PC-3 (cell line): ENCODE measurements around the gene PCK2. TPM values are rescaled to one million over a fixed set of nuclear protein-coding genes. Genes with fewer than 3 reads are reported as not detected.

Experiments
- ATAC-seq: fragments of 200-7000 bp; cut with Tn5 transposase; 2 replicates; pipeline ENCODE4 v1.9.1; 2020; ENCODE audit warnings: mild to moderate bottlenecking, moderate library complexity
- BruUV-seq: library from RNA; stranded (reverse); fragments of 400-500 nt; replicated peaks from 2 replicates; lab custom pipeline; 2021; lab: Mats Ljungman, UMichigan
- CTCF ChIA-PET: fragments of 300-600 bp; sonication (Branson Sonifier 250); formaldehyde crosslinking; loops from one replicate; lab custom pipeline; 2022; ENCODE audit warnings: antibody characterized with exemption; lab: Charles Lee
- POLR2A ChIA-PET: fragments of 300-600 bp; sonication (Branson Sonifier 250); formaldehyde crosslinking; loops from one replicate; lab custom pipeline; 2022; ENCODE audit warnings: antibody characterized with exemption; ENCODE audit not compliant: unreplicated experiment; lab: Charles Lee
- DNase-seq: peaks from one replicate; pipeline ENCODE4 v3.0.0-alpha.2; 2015
- H2AFZ ChIP-seq: fragments of 300-600 bp; sonication (generic); 2 replicates; pipeline ENCODE4 v1.6.0; 2016; ENCODE audit warnings: antibody characterized with exemption, low read length
- H3F3A ChIP-seq: fragments of 300-600 bp; sonication (generic); one replicate; pipeline ENCODE4 v1.6.0; 2017; ENCODE audit warnings: antibody characterized with exemption, low read length, control low read depth, mild to moderate bottlenecking; ENCODE audit not compliant: unreplicated experiment
- H3K27ac ChIP-seq: fragments of 300-600 bp; sonication (generic); 2 replicates; pipeline ENCODE4 v1.5.1; 2016; ENCODE audit warnings: mild to moderate bottlenecking, low read length
- H3K27me3 ChIP-seq: fragments of 300-600 bp; sonication (generic); 2 replicates; pipeline ENCODE4 v1.6.1; 2016; ENCODE audit warnings: low read length, mixed read lengths
- H3K36me3 ChIP-seq: fragments of 300-600 bp; sonication (generic); 2 replicates; pipeline ENCODE4 v1.6.1; 2016; ENCODE audit warnings: low read depth, mixed run types, low read length, mixed read lengths
- H3K4me1 ChIP-seq: fragments of 300-600 bp; sonication (generic); 2 replicates; pipeline ENCODE4 v1.5.1; 2016; ENCODE audit warnings: low read length; ENCODE audit not compliant: insufficient read depth
- H3K4me2 ChIP-seq: fragments of 300-600 bp; sonication (generic); 2 replicates; pipeline ENCODE4 v1.6.0; 2016; ENCODE audit warnings: low read length
- H3K4me3 ChIP-seq: fragments of 300-600 bp; sonication (generic); 2 replicates; pipeline ENCODE4 v1.5.1; 2016; ENCODE audit warnings: mild to moderate bottlenecking, low read length, mixed read lengths
- H3K79me2 ChIP-seq: fragments of 300-600 bp; sonication (generic); 2 replicates; pipeline ENCODE4 v1.6.1; 2017; ENCODE audit warnings: low read length, mixed read lengths
- H3K9ac ChIP-seq: fragments of 300-600 bp; sonication (generic); 2 replicates; pipeline ENCODE4 v1.6.0; 2016; ENCODE audit warnings: mild to moderate bottlenecking, low read length
- H3K9me2 ChIP-seq: fragments of 300-600 bp; sonication (generic); replicated peaks from 2 replicates; pipeline ENCODE4 v1.6.1; 2016; ENCODE audit warnings: mixed run types, low read length, mixed read lengths
- H3K9me3 ChIP-seq: fragments of 300-600 bp; sonication (generic); 2 replicates; pipeline ENCODE4 v1.6.1; 2016; ENCODE audit warnings: low read length, mixed read lengths
- H4K20me1 ChIP-seq: fragments of 300-600 bp; sonication (generic); 2 replicates; pipeline ENCODE4 v1.6.1; 2016; ENCODE audit warnings: low read length, mixed read lengths
- EZH2 ChIP-seq: fragments of 300-600 bp; sonication (generic); IDR thresholded peaks from one replicate; pipeline ENCODE4 v1.6.1; 2017; ENCODE audit warnings: antibody characterized with exemption, mild to moderate bottlenecking, low read length; ENCODE audit not compliant: unreplicated experiment
- EZH2phosphoT487 ChIP-seq: fragments of 300-600 bp; sonication (generic); IDR thresholded peaks from 2 replicates; pipeline ENCODE4 v1.6.1; 2018; ENCODE audit warnings: mild to moderate bottlenecking, antibody characterized with exemption, low read length, borderline replicate concordance
- intact Hi-C: fragments of 100-400 bp; cut with micrococcal nuclease; formaldehyde crosslinking; loops from 2 replicates; pipeline ENCODE4 v1.9.0; 2023
- total RNA-seq: library from RNA; depleted of rRNA; stranded (reverse); fragments of >200 nt; gene quantifications from 2 replicates; pipeline ENCODE4 v1.2.3, GENCODE V29; 2014
- TF ChIP-seq, protein P1 (sequence below): fragments of 300-600 bp; sonication (generic); conservative IDR thresholded peaks from 2 replicates; pipeline ENCODE4 v1.5.1; 2017; ENCODE audit warnings: antibody characterized with exemption, low read depth, mild to moderate bottlenecking, low read length

The PCK2 gene
- total RNA-seq, 1 experiment from 2014 or later = 11.6 TPM

DNA sequence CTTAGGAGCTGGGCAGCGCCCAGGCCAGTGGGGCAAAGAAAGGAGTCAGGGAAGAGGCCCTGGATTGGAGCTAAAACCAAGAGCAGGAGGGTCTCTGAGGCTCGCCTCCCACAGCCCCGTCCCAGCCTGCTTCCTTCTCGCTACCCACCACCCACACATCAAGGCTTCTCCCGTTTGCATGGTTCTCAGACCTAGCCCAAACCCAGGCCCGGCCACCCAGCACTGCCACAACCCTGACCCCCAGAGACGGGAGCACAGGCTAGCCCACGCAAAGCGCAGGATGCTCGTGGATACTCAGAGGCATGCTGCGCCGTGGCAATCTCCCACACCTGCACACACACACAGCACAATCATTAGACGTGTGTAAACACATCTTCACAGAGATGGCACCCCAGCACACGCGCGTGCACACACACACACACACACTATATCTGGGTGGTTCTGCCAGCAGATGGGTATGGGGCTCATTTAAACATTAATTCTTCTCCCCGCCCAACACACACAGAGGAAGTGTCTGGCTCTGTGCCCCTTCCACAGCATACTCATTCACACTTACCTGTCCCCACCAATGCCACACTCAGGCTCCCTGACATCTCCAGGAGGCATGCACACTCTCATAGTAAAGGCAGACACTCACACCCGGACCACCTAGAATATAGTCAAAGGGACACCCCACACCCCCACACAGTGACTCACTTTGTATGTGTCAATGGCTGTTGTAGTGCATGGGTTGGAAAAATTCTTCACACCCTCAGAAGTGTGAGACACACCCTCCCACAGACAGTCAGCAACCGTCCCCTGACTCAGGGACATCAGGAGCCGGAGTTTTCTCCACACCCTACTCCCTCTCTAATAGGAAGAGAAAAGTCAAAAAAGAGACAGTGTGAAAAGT is 41.2 kb upstream of the PCK2 start:
- Histone ChIP-seq H2AFZ (no peak overlapping the region), H3K9me2 (no peaks in the 10 kb centered on the region), H3K79me2 (no peaks in the 10 kb centered on the region), H3K9me3 (no peaks in the 10 kb centered on the region), H3K4me1 (peaks cover 6% of the 10 kb centered on the region; the same call in 1 of the 2 replicates), H4K20me1 (no peaks in the 10 kb centered on the region), H3F3A (no peaks in the 10 kb centered on the region), H3K27me3 (peaks cover 8% of the 10 kb centered on the region; the same call in 1 of the 2 replicates), H3K27ac (no peak overlapping the region), H3K9ac (no peak overlapping the region), H3K4me2 (peak overlapping the region; percentile 100), H3K4me3 (peak overlapping the region; percentile 78; the same call in 1 of the 2 replicates), H3K36me3 (no peaks in the 10 kb centered on the region)
- no peak for TF ChIP-seq EZH2phosphoT487
- no peak for TF ChIP-seq EZH2
- TF ChIP-seq, protein P1, sequence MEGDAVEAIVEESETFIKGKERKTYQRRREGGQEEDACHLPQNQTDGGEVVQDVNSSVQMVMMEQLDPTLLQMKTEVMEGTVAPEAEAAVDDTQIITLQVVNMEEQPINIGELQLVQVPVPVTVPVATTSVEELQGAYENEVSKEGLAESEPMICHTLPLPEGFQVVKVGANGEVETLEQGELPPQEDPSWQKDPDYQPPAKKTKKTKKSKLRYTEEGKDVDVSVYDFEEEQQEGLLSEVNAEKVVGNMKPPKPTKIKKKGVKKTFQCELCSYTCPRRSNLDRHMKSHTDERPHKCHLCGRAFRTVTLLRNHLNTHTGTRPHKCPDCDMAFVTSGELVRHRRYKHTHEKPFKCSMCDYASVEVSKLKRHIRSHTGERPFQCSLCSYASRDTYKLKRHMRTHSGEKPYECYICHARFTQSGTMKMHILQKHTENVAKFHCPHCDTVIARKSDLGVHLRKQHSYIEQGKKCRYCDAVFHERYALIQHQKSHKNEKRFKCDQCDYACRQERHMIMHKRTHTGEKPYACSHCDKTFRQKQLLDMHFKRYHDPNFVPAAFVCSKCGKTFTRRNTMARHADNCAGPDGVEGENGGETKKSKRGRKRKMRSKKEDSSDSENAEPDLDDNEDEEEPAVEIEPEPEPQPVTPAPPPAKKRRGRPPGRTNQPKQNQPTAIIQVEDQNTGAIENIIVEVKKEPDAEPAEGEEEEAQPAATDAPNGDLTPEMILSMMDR = no peak
- intact Hi-C loops = no loop called here
- ChIA-PET CTCF (interaction anchor here (0.5 kb wide), 1 partner anchor 62 kb away, joined by 3 read pairs; no protein-coding TSS in a partner anchor), POLR2A (no interaction called here)
- no peak for DNase-seq
- no TSS peak for BruUV-seq
- no peak for ATAC-seq

DNA sequence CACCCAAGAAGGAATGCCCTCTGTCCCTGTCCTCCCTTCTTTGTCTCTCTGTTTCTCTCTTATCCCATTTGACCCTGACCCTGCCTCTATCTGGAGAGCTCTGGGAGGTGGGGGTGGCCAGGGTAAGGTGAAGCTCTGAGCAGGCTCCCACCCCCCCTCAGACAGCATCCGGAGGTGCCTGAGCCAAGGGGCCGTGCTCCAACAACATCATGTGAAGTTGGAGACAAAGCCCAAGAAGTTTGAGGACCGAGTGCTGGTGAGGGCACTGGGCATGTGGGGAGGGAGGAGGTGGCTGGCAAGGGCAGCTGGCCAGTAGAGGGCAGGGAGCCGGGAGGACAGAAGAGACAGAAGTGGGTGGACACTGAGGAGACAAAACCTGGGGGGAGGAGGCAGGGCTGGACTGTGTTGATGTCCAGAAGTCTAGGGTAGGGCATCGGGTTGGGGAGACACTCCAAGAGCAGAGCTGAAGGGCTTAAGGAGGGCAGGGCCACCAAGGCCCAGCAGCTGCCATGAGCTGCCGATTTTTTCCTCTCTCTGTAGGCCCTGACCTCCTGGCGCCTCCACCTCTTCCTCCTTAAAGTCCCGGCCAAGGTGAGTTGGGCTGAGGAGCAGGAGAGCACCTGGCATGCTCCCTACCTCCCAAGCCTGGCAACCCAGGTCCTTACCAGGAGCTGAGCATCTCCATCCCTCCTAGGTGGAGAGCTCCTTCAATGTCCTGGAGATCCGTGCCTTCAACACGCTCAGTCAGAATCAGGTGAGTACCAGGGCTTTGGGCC is 40.4 kb upstream of the PCK2 start:
- H3K36me3 ChIP-seq = no peaks in the 10 kb centered on the region
- no peaks in the 10 kb centered on the region for H4K20me1 ChIP-seq
- peaks cover 6% of the 10 kb centered on the region; the same call in 1 of the 2 replicates for H3K4me1 ChIP-seq
- no peak overlapping the region for H3K4me2 ChIP-seq
- H2AFZ ChIP-seq = no peak overlapping the region
- 0 out of 2 replicates have a peak, but pooled peaks cover 6% of the 10 kb centered on the region for H3K27me3 ChIP-seq
- no peaks in the 10 kb centered on the region for H3F3A ChIP-seq
- no peaks in the 10 kb centered on the region for H3K9me2 ChIP-seq
- H3K9ac ChIP-seq = no peak overlapping the region
- ATAC-seq (no peak), DNase-seq (no peak)
- ChIA-PET CTCF (no interaction called here), POLR2A (interaction anchor here (0.5 kb wide), 1 partner anchor 138 kb away, joined by 5 read pairs; no protein-coding TSS in a partner anchor)
- H3K4me3 ChIP-seq = no peak overlapping the region
- no TSS peak for BruUV-seq
- H3K27ac ChIP-seq = no peak overlapping the region
- H3K79me2 ChIP-seq = no peaks in the 10 kb centered on the region
- intact Hi-C loops = no loop called here
- no peaks in the 10 kb centered on the region for H3K9me3 ChIP-seq
- TF ChIP-seq EZH2 (no peak), EZH2phosphoT487 (no peak)
- TF ChIP-seq, protein P1 = no peak
